HG03135 (cell line): ENCODE data around the gene GRK5.

Source experiments
- ATAC-seq: cut with Tn5 transposase; IDR thresholded peaks from one replicate; pipeline ENCODE4 v1.9.1; 2021; ENCODE audit warnings: mild to moderate bottlenecking, moderate library complexity; ENCODE audit not compliant: unreplicated experiment

Gene GRK5

GRCh38 chr10:119337223-119337622 is 129.9 kb downstream of the GRK5 start:
- ATAC-seq: no peak

GRCh38 chr10:119337796-119338432 is 130.5 kb downstream of the GRK5 start:
- no peak for ATAC-seq

GRCh38 chr10:119339109-119339508 is 131.7 kb downstream of the GRK5 start:
- ATAC-seq: no peak

- ATAC-seq: no peak
Measured at GRCh38 chr10:119340893-119341458, 133.6 kb downstream of the GRK5 start.

GRCh38 chr10:119341459-119342301 is 134.3 kb downstream of the GRK5 start:
- ATAC-seq: no peak

GRCh38 chr10:119342335-119342734 is 135.0 kb downstream of the GRK5 start:
- ATAC-seq: no peak

- ATAC-seq: no peak
Measured at GRCh38 chr10:119343011-119343601, 135.7 kb downstream of the GRK5 start.

GRCh38 chr10:119344381-119344780 is 137.0 kb downstream of the GRK5 start:
- ATAC-seq: no peak

GRCh38 chr10:119346095-119346832 is 138.9 kb downstream of the GRK5 start:
- ATAC-seq: no peak

GRCh38 chr10:119347181-119347974 is 140.0 kb downstream of the GRK5 start:
- no peak for ATAC-seq

GRCh38 chr10:119348106-119348505 is 140.7 kb downstream of the GRK5 start:
- ATAC-seq: no peak

- no peak for ATAC-seq
Measured at GRCh38 chr10:119348516-119349240, 141.3 kb downstream of the GRK5 start.

GRCh38 chr10:119349341-119349740 is 142.0 kb downstream of the GRK5 start:
- ATAC-seq: no peak

- no peak for ATAC-seq
Measured at GRCh38 chr10:119349937-119350501, 142.6 kb downstream of the GRK5 start.

- ATAC-seq: no peak
Measured at GRCh38 chr10:119350502-119351097, 143.2 kb downstream of the GRK5 start.

- ATAC-seq: no peak
Measured at GRCh38 chr10:119351189-119351588, 143.8 kb downstream of the GRK5 start.

GRCh38 chr10:119352042-119352441 is 144.7 kb downstream of the GRK5 start:
- ATAC-seq: no peak

GRCh38 chr10:119352807-119353206 is 145.4 kb downstream of the GRK5 start:
- no peak for ATAC-seq

- ATAC-seq: no peak
Measured at GRCh38 chr10:119353421-119353820, 146.1 kb downstream of the GRK5 start.
